Loucy (cell line): ENCODE results near the gene RUVBL2.

Experiments used
- H2AFZ ChIP-seq: fragments of 200-600 bp; sonication (generic); 2 replicates; pipeline ENCODE4 v1.6.0; 2016; ENCODE audit warnings: antibody characterized with exemption, mild to moderate bottlenecking, low read length, moderate library complexity
- H3F3A ChIP-seq: fragments of 200-600 bp; 2 replicates; pipeline ENCODE4 v1.6.0; 2016; ENCODE audit warnings: antibody characterized with exemption, low read depth, mild to moderate bottlenecking
- H3K27me3 ChIP-seq: fragments of 200-600 bp; sonication (generic); 2 replicates; pipeline ENCODE4 v1.6.1; 2014; ENCODE audit warnings: low read length, mild to moderate bottlenecking; ENCODE audit not compliant: insufficient read depth, poor library complexity, severe bottlenecking
- H3K36me3 ChIP-seq: fragments of 200-600 bp; sonication (generic); 2 replicates; pipeline ENCODE4 v1.6.1; 2016; ENCODE audit warnings: low read length; ENCODE audit not compliant: insufficient read depth
- H3K4me1 ChIP-seq: fragments of 200-600 bp; sonication (generic); 2 replicates; pipeline ENCODE4 v1.5.1; 2014; ENCODE audit warnings: low read length, mild to moderate bottlenecking; ENCODE audit not compliant: insufficient read depth, poor library complexity, severe bottlenecking
- H3K4me2 ChIP-seq: fragments of 200-600 bp; sonication (generic); 2 replicates; pipeline ENCODE4 v1.6.0; 2014; ENCODE audit warnings: antibody characterized with exemption, low read length, low read depth, mild to moderate bottlenecking; ENCODE audit not compliant: poor library complexity, severe bottlenecking
- H3K4me3 ChIP-seq: fragments of 200-600 bp; sonication (generic); 2 replicates; pipeline ENCODE4 v1.5.1; 2014; ENCODE audit warnings: low read length, mild to moderate bottlenecking, mixed read lengths; ENCODE audit not compliant: poor library complexity, severe bottlenecking
- H3K79me2 ChIP-seq: fragments of 200-600 bp; sonication (generic); 2 replicates; pipeline ENCODE4 v1.6.1; 2014; ENCODE audit warnings: low read length; ENCODE audit not compliant: insufficient read depth
- H3K9ac ChIP-seq: fragments of 200-600 bp; sonication (generic); 2 replicates; pipeline ENCODE4 v1.6.0; 2014; ENCODE audit warnings: mild to moderate bottlenecking, low read depth, low read length, moderate library complexity; ENCODE audit not compliant: poor library complexity, severe bottlenecking
- H3K9me2 ChIP-seq: fragments of 200-600 bp; sonication (generic); replicated peaks from 2 replicates; pipeline ENCODE4 v1.6.1; 2016; ENCODE audit warnings: low read depth, low read length, mixed read lengths
- H3K9me3 ChIP-seq: fragments of 200-600 bp; sonication (generic); 2 replicates; pipeline ENCODE4 v1.6.1; 2014; ENCODE audit warnings: mild to moderate bottlenecking, antibody characterized with exemption, low read length, low read depth; ENCODE audit not compliant: insufficient read depth
- H4K20me1 ChIP-seq: fragments of 200-600 bp; sonication (generic); 2 replicates; pipeline ENCODE4 v1.6.0; 2014; ENCODE audit warnings: antibody characterized with exemption, low read length, mild to moderate bottlenecking; ENCODE audit not compliant: insufficient read depth, poor library complexity, severe bottlenecking
- CTCF ChIP-seq: fragments of 200-600 bp; sonication (generic); conservative IDR thresholded peaks from 2 replicates; pipeline ENCODE4 v1.5.1; 2014; ENCODE audit warnings: mild to moderate bottlenecking, antibody characterized with exemption, low read length
- EZH2phosphoT487 ChIP-seq: fragments of 200-600 bp; IDR thresholded peaks from 2 replicates; pipeline ENCODE4 v1.6.1; 2018; ENCODE audit warnings: antibody characterized with exemption, mild to moderate bottlenecking, moderate library complexity, borderline replicate concordance

RUVBL2 gene

GRCh38 chr19:48989701-48990291 is 3.9 kb upstream of the RUVBL2 start:
- peaks cover 42% of the 10 kb centered on the region for H3K79me2 ChIP-seq
- H4K20me1 ChIP-seq, result peaks cover 13% of the 10 kb centered on the region
- H3K4me3 ChIP-seq, result peak overlapping the region; percentile 26
- H3K36me3 ChIP-seq, result no peaks in the 10 kb centered on the region; the same call in 1 of the 2 replicates
- no peaks in the 10 kb centered on the region for H3K9me3 ChIP-seq
- no peaks in the 10 kb centered on the region for H3F3A ChIP-seq
- no peak overlapping the region for H2AFZ ChIP-seq
- peak overlapping the region; percentile 97 for H3K9ac ChIP-seq
- TF ChIP-seq EZH2phosphoT487, result no peak
- TF ChIP-seq CTCF, result no peak
- H3K9me2 ChIP-seq, result no peaks in the 10 kb centered on the region
- peaks cover 12% of the 10 kb centered on the region for H3K4me1 ChIP-seq
- no peaks in the 10 kb centered on the region for H3K27me3 ChIP-seq
- H3K4me2 ChIP-seq, result peak overlapping the region; percentile 87

DNA sequence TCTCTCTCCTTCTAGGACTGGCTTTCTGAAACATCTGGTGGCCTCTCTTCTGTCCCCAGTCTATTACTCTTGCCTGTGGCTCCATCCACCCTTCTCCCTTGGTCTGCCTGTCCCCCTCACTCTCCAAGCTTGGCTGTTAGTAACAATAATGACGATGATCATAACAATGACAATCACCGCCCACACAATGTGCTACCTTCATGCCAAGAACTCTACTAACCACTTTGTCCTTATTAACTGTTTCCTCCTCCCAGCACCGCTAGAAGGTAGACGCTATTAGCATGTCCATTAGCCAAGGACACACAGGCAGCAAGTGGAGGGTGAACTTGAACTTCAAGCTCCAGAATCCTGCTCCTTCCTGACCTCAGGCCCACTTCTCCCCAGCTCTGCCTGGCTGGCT is 3.3 kb upstream of the RUVBL2 start:
- Histone ChIP-seq H3K9me2 (no peaks in the 10 kb centered on the region), H3K79me2 (peaks cover 48% of the 10 kb centered on the region), H3K27me3 (no peaks in the 10 kb centered on the region), H3K9me3 (no peaks in the 10 kb centered on the region), H2AFZ (no peak overlapping the region), H3K9ac (peak overlapping the region; percentile 97), H3K36me3 (no peaks in the 10 kb centered on the region; the same call in 1 of the 2 replicates), H3K4me1 (peaks cover 18% of the 10 kb centered on the region), H3K4me3 (peak overlapping the region; percentile 26), H3F3A (no peaks in the 10 kb centered on the region), H4K20me1 (peaks cover 18% of the 10 kb centered on the region), H3K4me2 (peak overlapping the region; percentile 87)
- no peak for TF ChIP-seq CTCF
- TF ChIP-seq EZH2phosphoT487, result no peak

DNA sequence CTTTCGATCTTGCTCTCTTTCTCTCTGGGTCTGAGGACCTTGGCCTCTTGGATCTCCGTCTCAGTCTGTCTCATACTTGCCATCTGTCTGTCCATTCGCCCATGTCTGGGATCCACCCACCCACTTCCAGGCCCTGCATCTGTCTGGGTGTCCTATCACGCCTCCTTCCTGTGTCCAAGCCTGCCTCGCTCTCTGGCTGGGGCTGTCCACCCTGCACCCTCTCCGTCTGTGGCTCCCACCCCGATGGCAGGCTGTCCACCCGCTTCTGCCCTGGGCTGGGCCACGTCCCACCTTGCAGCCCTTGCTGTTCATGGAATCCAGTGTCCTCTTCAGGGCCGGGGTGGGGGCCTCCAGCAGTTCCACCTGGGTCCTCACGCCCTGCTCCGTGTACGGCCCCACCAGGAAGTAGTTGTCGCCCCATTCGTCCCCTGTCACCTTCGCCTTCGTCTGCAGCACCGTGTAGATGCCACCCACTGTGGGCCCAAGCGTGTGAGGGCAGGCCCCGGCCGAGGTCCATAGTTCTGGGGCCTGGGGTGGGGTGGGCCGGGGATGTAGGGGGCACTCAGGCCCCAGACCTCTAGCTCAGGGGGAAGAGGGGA is 2.6 kb upstream of the RUVBL2 start:
- peak overlapping the region; percentile 97 for H3K9ac ChIP-seq

More for the DNA sequence above, 2.6 kb upstream of the RUVBL2 start:
- H3K9me2 ChIP-seq, result no peaks in the 10 kb centered on the region
- H3K9me3 ChIP-seq, result no peaks in the 10 kb centered on the region
- H4K20me1 ChIP-seq, result peaks cover 21% of the 10 kb centered on the region
- TF ChIP-seq EZH2phosphoT487, result no peak
- H3K4me3 ChIP-seq, result peak overlapping the region; percentile 89
- H3K4me1 ChIP-seq, result peaks cover 18% of the 10 kb centered on the region
- H3K36me3 ChIP-seq, result no peaks in the 10 kb centered on the region; the same call in 1 of the 2 replicates
- peak overlapping the region; percentile 87 for H3K4me2 ChIP-seq
- no peaks in the 10 kb centered on the region for H3K27me3 ChIP-seq
- no peaks in the 10 kb centered on the region for H3F3A ChIP-seq
- peaks cover 55% of the 10 kb centered on the region for H3K79me2 ChIP-seq
- H2AFZ ChIP-seq, result no peak overlapping the region
